Epithelial cell of esophagus (primary cell): ENCODE results near the gene ANKS1B.
A peak's percentile ranks its signal among the peaks of the same experiment; 100 is the strongest.

Source experiments
- DNase-seq: peaks from one replicate; pipeline ENCODE4 v3.0.0; 2010; ENCODE audit warnings: low read depth
- H3K4me3 ChIP-seq: 2 replicates; pipeline ENCODE4 v1.5.1; 2011; ENCODE audit warnings: mild to moderate bottlenecking, low read length, control low read depth
- TF ChIP-seq, protein P1 (sequence below): IDR thresholded peaks from 2 replicates; pipeline ENCODE4 v1.5.1; 2011; ENCODE audit warnings: low read depth, mild to moderate bottlenecking, low read length, control low read depth, inconsistent platforms; ENCODE audit not compliant: insufficient read depth; ENCODE audit errors: missing control alignments

The ANKS1B gene

GRCh38 chr12:99004799-99005466, 979.8 kb downstream of the ANKS1B start:
- H3K4me3 ChIP-seq, result no peak overlapping the region
- DNase-seq, result no peak
- TF ChIP-seq, protein P1, sequence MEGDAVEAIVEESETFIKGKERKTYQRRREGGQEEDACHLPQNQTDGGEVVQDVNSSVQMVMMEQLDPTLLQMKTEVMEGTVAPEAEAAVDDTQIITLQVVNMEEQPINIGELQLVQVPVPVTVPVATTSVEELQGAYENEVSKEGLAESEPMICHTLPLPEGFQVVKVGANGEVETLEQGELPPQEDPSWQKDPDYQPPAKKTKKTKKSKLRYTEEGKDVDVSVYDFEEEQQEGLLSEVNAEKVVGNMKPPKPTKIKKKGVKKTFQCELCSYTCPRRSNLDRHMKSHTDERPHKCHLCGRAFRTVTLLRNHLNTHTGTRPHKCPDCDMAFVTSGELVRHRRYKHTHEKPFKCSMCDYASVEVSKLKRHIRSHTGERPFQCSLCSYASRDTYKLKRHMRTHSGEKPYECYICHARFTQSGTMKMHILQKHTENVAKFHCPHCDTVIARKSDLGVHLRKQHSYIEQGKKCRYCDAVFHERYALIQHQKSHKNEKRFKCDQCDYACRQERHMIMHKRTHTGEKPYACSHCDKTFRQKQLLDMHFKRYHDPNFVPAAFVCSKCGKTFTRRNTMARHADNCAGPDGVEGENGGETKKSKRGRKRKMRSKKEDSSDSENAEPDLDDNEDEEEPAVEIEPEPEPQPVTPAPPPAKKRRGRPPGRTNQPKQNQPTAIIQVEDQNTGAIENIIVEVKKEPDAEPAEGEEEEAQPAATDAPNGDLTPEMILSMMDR, result no peak

DNA sequence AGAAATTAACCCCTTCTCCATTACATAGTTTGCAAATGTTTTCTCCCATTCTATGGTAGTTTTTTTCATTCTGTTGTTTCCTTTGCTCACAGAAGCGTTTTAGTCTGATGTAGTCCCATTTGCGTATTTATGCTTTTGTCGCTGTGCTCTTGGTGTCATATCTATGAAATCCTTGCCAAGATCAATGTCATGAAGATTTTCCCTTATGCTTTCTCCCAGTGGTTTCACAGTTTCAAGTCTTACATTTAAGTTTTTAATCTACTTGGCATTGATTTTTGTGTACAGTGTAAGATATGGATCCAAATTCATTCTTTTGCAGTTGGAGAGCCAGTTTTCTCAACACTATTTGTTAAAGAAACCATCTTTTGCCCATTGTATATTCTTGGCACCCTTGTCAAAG, 982.0 kb downstream of the ANKS1B start:
- no peak overlapping the region for H3K4me3 ChIP-seq
- TF ChIP-seq, protein P1, result no peak
- no peak for DNase-seq

GRCh38 chr12:99002156-99002555, 982.6 kb downstream of the ANKS1B start:
- no peak overlapping the region for H3K4me3 ChIP-seq
- TF ChIP-seq, protein P1, result no peak
- no peak for DNase-seq

DNA sequence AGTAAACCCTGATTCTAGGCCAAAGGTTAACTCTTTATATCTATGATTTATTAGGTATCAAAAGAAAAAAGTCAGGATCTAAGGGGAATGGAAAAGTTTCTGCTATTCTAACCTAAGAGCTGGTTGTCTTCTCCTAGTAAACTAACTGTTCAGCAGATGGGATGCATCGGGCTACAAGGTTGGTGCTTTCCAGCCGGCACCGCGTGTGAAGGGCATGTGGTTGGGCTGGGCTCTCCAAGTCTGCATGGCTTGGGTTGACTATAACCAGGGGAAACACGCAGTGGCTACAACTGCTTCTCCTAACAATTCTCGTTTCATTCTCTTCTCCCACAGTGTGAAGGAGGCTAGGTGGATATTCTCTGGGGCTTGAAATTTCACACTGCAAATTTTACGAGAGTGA, 985.2 kb downstream of the ANKS1B start:
- no peak for DNase-seq
- TF ChIP-seq, protein P1, result no peak
- no peak overlapping the region for H3K4me3 ChIP-seq

- DNase-seq, result peak; percentile 55
- TF ChIP-seq, protein P1, result peak; percentile 67
- H3K4me3 ChIP-seq, result no peak overlapping the region
Measured at GRCh38 chr12:98998697-98999299, 985.9 kb downstream of the ANKS1B start.

GRCh38 chr12:98997899-98998298, 986.8 kb downstream of the ANKS1B start:
- TF ChIP-seq, protein P1, result no peak
- DNase-seq, result no peak
- H3K4me3 ChIP-seq, result no peak overlapping the region

- TF ChIP-seq, protein P1, result no peak
- peak; percentile 14 for DNase-seq
- no peak overlapping the region for H3K4me3 ChIP-seq
Measured at GRCh38 chr12:98990648-98991047, 994.1 kb downstream of the ANKS1B start.
